DLD1 (cell line): ENCODE data around the gene ZNF654.
"Not testable (repeated sequence)": the region's sequence is repeated elsewhere in the genome, so short reads cannot be mapped to it uniquely, and the experiment has no call there.

Experiments used
- in situ Hi-C: cut with HindIII; loops from 2 replicates; pipeline ENCODE4 v1.10.0; 2017; ENCODE audit warnings: low sequenced_read_pairs

The ZNF654 gene

GRCh38 chr3:88059380-88060170 lies 520 bp downstream of the ZNF654 start:
- in situ Hi-C loops = no loop called here

- in situ Hi-C loops = no loop called here
Measured at GRCh38 chr3:88061746-88062145, 2.7 kb downstream of the ZNF654 start.

- in situ Hi-C loops = no loop called here
Measured at GRCh38 chr3:88075072-88075471, 16.0 kb downstream of the ZNF654 start.

GRCh38 chr3:88075497-88075896 lies 16.4 kb downstream of the ZNF654 start:
- in situ Hi-C loops = no loop called here

GRCh38 chr3:88076712-88077111 lies 17.7 kb downstream of the ZNF654 start:
- in situ Hi-C loops = no loop called here

GRCh38 chr3:88078932-88079331 lies 19.9 kb downstream of the ZNF654 start:
- in situ Hi-C loops = no loop called here

- in situ Hi-C loops = no loop called here
Measured at GRCh38 chr3:88082854-88083253, 23.8 kb downstream of the ZNF654 start.

- in situ Hi-C loops = no loop called here
Measured at GRCh38 chr3:88084097-88084501, 25.0 kb downstream of the ZNF654 start.

GRCh38 chr3:88090681-88091080 lies 31.6 kb downstream of the ZNF654 start:
- in situ Hi-C loops = no loop called here

GRCh38 chr3:88092270-88092669 lies 33.2 kb downstream of the ZNF654 start:
- in situ Hi-C loops = no loop called here

- in situ Hi-C loops = no loop called here
Measured at GRCh38 chr3:88093266-88093665, 34.2 kb downstream of the ZNF654 start.

- in situ Hi-C loops = no loop called here
Measured at GRCh38 chr3:88101142-88101541, 42.1 kb downstream of the ZNF654 start.

GRCh38 chr3:88105325-88105724 lies 46.3 kb downstream of the ZNF654 start:
- in situ Hi-C loops = no loop called here

- in situ Hi-C loops = no loop called here
Measured at GRCh38 chr3:88112289-88112688, 53.2 kb downstream of the ZNF654 start.

GRCh38 chr3:88113311-88114162 lies 54.5 kb downstream of the ZNF654 start:
- in situ Hi-C loops = no loop called here

- in situ Hi-C loops = no loop called here
Measured at GRCh38 chr3:88114878-88115549, 56.0 kb downstream of the ZNF654 start.

- in situ Hi-C loops = no loop called here
Measured at GRCh38 chr3:88117683-88118082, 58.6 kb downstream of the ZNF654 start.

GRCh38 chr3:88118603-88119002 lies 59.5 kb downstream of the ZNF654 start:
- in situ Hi-C loops = not testable (repeated sequence)

GRCh38 chr3:88123526-88123925 lies 64.5 kb downstream of the ZNF654 start:
- in situ Hi-C loops = no loop called here

GRCh38 chr3:88131695-88132094 lies 72.6 kb downstream of the ZNF654 start:
- in situ Hi-C loops = no loop called here

GRCh38 chr3:88132894-88133293 lies 73.8 kb downstream of the ZNF654 start:
- in situ Hi-C loops = no loop called here
